Hepatocyte (in vitro differentiated cells): ENCODE measurements around the gene MAP6. TPM values are rescaled to one million over a fixed set of nuclear protein-coding genes. Genes with fewer than 3 reads are reported as not detected.

Source experiments
- DNase-seq: peaks from one replicate; pipeline ENCODE4 v3.0.0-alpha.2; 2016; ENCODE audit warnings: low spot score
- H2AFZ ChIP-seq: fragments of 200-600 bp; sonication (generic); 2 replicates; pipeline ENCODE4 v1.6.0; 2016; ENCODE audit warnings: antibody characterized with exemption, mild to moderate bottlenecking
- H3K27ac ChIP-seq: fragments of 200-600 bp; sonication (generic); 2 replicates; pipeline ENCODE4 v1.5.1; 2016; ENCODE audit warnings: mild to moderate bottlenecking
- H3K27me3 ChIP-seq: fragments of 200-600 bp; sonication (generic); 2 replicates; pipeline ENCODE4 v1.6.1; 2016
- H3K36me3 ChIP-seq: fragments of 200-600 bp; sonication (generic); replicated peaks from 2 replicates; pipeline ENCODE4 v1.5.1; 2016; ENCODE audit warnings: low read depth; ENCODE audit not compliant: insufficient read depth
- H3K4me1 ChIP-seq: fragments of 200-600 bp; sonication (generic); 2 replicates; pipeline ENCODE4 v1.5.1; 2016; ENCODE audit warnings: mild to moderate bottlenecking, moderate library complexity; ENCODE audit not compliant: insufficient read depth
- H3K4me2 ChIP-seq: fragments of 200-600 bp; sonication (generic); 2 replicates; pipeline ENCODE4 v1.6.0; 2016
- H3K4me3 ChIP-seq: fragments of 200-600 bp; sonication (generic); 2 replicates; pipeline ENCODE4 v1.5.1; 2016; ENCODE audit warnings: mild to moderate bottlenecking
- H3K79me2 ChIP-seq: fragments of 200-600 bp; sonication (generic); 2 replicates; pipeline ENCODE4 v1.6.0; 2017; ENCODE audit warnings: mild to moderate bottlenecking
- H3K9me2 ChIP-seq: fragments of 200-600 bp; sonication (generic); replicated peaks from 2 replicates; pipeline ENCODE4 v1.6.0; 2017; ENCODE audit warnings: mild to moderate bottlenecking; ENCODE audit not compliant: insufficient read depth
- H3K9me3 ChIP-seq: fragments of 200-600 bp; sonication (generic); 2 replicates; pipeline ENCODE4 v1.5.1; 2016; ENCODE audit warnings: low read depth, mild to moderate bottlenecking
- H4K20me1 ChIP-seq: fragments of 200-600 bp; sonication (generic); 2 replicates; pipeline ENCODE4 v1.6.0; 2016; ENCODE audit warnings: mild to moderate bottlenecking; ENCODE audit not compliant: insufficient read depth, poor library complexity, severe bottlenecking
- CTCF ChIP-seq: fragments of 200-600 bp; sonication (generic); IDR thresholded peaks from 2 replicates; pipeline ENCODE4 v1.5.1; 2016; ENCODE audit warnings: antibody characterized with exemption, mild to moderate bottlenecking; ENCODE audit not compliant: poor library complexity
- EZH2 ChIP-seq: fragments of 200-600 bp; sonication (generic); IDR thresholded peaks from 2 replicates; pipeline ENCODE4 v1.6.1; 2016; ENCODE audit warnings: antibody characterized with exemption, mild to moderate bottlenecking, borderline replicate concordance
- EZH2phosphoT487 ChIP-seq: fragments of 200-600 bp; sonication (generic); IDR thresholded peaks from one replicate; pipeline ENCODE4 v1.6.1; 2018; ENCODE audit warnings: antibody characterized with exemption, mild to moderate bottlenecking, low read depth, moderate library complexity; ENCODE audit not compliant: unreplicated experiment, severe bottlenecking
- WGBS: methylation state at CpG from one replicate; pipeline ENCODE4 v1.1.6; 2016; ENCODE audit warnings: low lambda C conversion rate; ENCODE audit errors: missing lambda C conversion rate; 5-methylcytosine and 5-hydroxymethylcytosine counted together
- polyA plus RNA-seq: library from polyadenylated mRNA; unstranded; fragments of >200 nt; fragmentation: Nextera tagmentation; extraction: Ambion mirVana; gene quantifications from 2 replicates; pipeline ENCODE4 v1.2.1, GENCODE V29; 2016
- total RNA-seq: library from RNA; depleted of rRNA; stranded (reverse); fragments of >200 nt; gene quantifications from 2 replicates; pipeline ENCODE4 v1.2.3, GENCODE V29; 2014

The MAP6 gene
- total and polyA plus RNA-seq, 2 experiments from 2014 or later: 3.8 to 6.4 TPM

GRCh38 chr11:75678620-75679259 lies 9.9 kb upstream of the MAP6 start:
- Histone ChIP-seq H3K27ac (no peak overlapping the region), H3K27me3 (peaks cover 9% of the 10 kb centered on the region), H3K9me2 (no peaks in the 10 kb centered on the region), H3K9me3 (no peaks in the 10 kb centered on the region), H3K4me2 (no peak overlapping the region), H3K4me1 (no peaks in the 10 kb centered on the region), H3K79me2 (no peaks in the 10 kb centered on the region), H3K36me3 (no peaks in the 10 kb centered on the region), H2AFZ (no peak overlapping the region), H4K20me1 (no peaks in the 10 kb centered on the region), H3K4me3 (no peak overlapping the region)
- DNase-seq: no peak
- WGBS: 79% methylated on average over 16 of the region's 17 CpGs
- TF ChIP-seq CTCF: no peak
- no peak for TF ChIP-seq EZH2
- no peak for TF ChIP-seq EZH2phosphoT487

GRCh38 chr11:75677909-75678308 lies 9.1 kb upstream of the MAP6 start:
- H3K27me3 ChIP-seq: peaks cover 8% of the 10 kb centered on the region
- H3K4me3 ChIP-seq: no peak overlapping the region
- no peak overlapping the region for H3K4me2 ChIP-seq
- H3K9me2 ChIP-seq: no peaks in the 10 kb centered on the region
- WGBS: 92% methylated on average over 12 of the region's 12 CpGs
- H4K20me1 ChIP-seq: no peaks in the 10 kb centered on the region
- TF ChIP-seq CTCF: no peak
- TF ChIP-seq EZH2phosphoT487: no peak
- no peak for TF ChIP-seq EZH2
- no peaks in the 10 kb centered on the region for H3K4me1 ChIP-seq
- no peaks in the 10 kb centered on the region for H3K9me3 ChIP-seq
- H3K79me2 ChIP-seq: no peaks in the 10 kb centered on the region
- no peaks in the 10 kb centered on the region for H3K36me3 ChIP-seq
- H3K27ac ChIP-seq: no peak overlapping the region
- DNase-seq: no peak
- H2AFZ ChIP-seq: no peak overlapping the region

GRCh38 chr11:75677275-75677674 lies 8.4 kb upstream of the MAP6 start:
- no peaks in the 10 kb centered on the region for H3K9me3 ChIP-seq
- no peak overlapping the region for H2AFZ ChIP-seq
- no peak overlapping the region for H3K27ac ChIP-seq
- no peak for DNase-seq
- TF ChIP-seq EZH2: no peak
- no peak for TF ChIP-seq EZH2phosphoT487
- TF ChIP-seq CTCF: no peak
- H3K9me2 ChIP-seq: no peaks in the 10 kb centered on the region
- H3K27me3 ChIP-seq: peaks cover 11% of the 10 kb centered on the region
- no peaks in the 10 kb centered on the region for H3K4me1 ChIP-seq
- H4K20me1 ChIP-seq: no peaks in the 10 kb centered on the region
- no peaks in the 10 kb centered on the region for H3K79me2 ChIP-seq
- no peak overlapping the region for H3K4me2 ChIP-seq
- H3K36me3 ChIP-seq: no peaks in the 10 kb centered on the region
- H3K4me3 ChIP-seq: no peak overlapping the region
- 89% methylated on average over 1 of the region's 1 CpG for WGBS
